Stomach (tissue), 9 donors: ENCODE results near the gene TLL2. TPM values are rescaled to one million over a fixed set of nuclear protein-coding genes. Genes with fewer than 3 reads are reported as not detected.

Source experiments
- DNase-seq, 2 donors: peaks; one replicate each; pipeline versions ENCODE4 v3.0.0 to v3.0.0-alpha.2; 2013 to 2019
- H3K27ac ChIP-seq, 5 donors: fragments of 200-600 bp in 4 of 5; sonication (generic) in 4 of 5; one replicate each; pipeline ENCODE4 v1.5.1; 2013 to 2019; ENCODE audit warnings: mild to moderate bottlenecking in 1 of 5, moderate library complexity in 1 of 5
- H3K27me3 ChIP-seq, 3 donors: fragments of 200-600 bp; sonication (generic); one replicate each; pipeline ENCODE4 v1.5.1; 2017 to 2019; ENCODE audit warnings: mixed run types in 1 of 3
- H3K36me3 ChIP-seq, 4 donors: fragments of 200-600 bp; sonication (generic); 1 replicate in 3 of 4; 2 replicates in 1 of 4; pipeline ENCODE4 v1.5.1; 2016 to 2019
- H3K4me1 ChIP-seq, 4 donors: fragments of 200-600 bp; sonication (generic); one replicate each; pipeline ENCODE4 v1.5.1; 2016 to 2019
- H3K4me3 ChIP-seq, 4 donors: fragments of 200-600 bp; sonication (generic) in 3 of 4; one replicate each; pipeline ENCODE4 v1.5.1; 2016 to 2019; ENCODE audit warnings: mild to moderate bottlenecking in 1 of 4
- H3K9me3 ChIP-seq, 4 donors: fragments of 200-600 bp; sonication (generic); one replicate each; pipeline ENCODE4 v1.5.1; 2016 to 2019
- CTCF ChIP-seq, 7 experiments: fragments of 450-650 bp in 4 of 7; fragments of 200-600 bp in 3 of 7; sonication (generic) in 3 of 7; IDR thresholded peaks; one replicate each; pipeline ENCODE4 v1.5.1; 2016 to 2019; ENCODE audit warnings: antibody characterized with exemption in 7 of 7, control low read depth in 2 of 7, mild to moderate bottlenecking in 1 of 7
- EP300 ChIP-seq: sonication (generic); formaldehyde crosslinking; IDR thresholded peaks from one replicate; pipeline ENCODE4 v1.6.1; 2017; ENCODE audit warnings: antibody characterized with exemption
- POLR2A ChIP-seq, 4 donors: fragments of 450-650 bp; IDR thresholded peaks; one replicate each; pipeline ENCODE4 v1.6.1; 2016; ENCODE audit warnings: antibody characterized with exemption in 4 of 4, control low read depth in 2 of 4, mild to moderate bottlenecking in 1 of 4, moderate library complexity in 1 of 4
- POLR2AphosphoS5 ChIP-seq, 3 donors: sonication (generic); formaldehyde crosslinking; IDR thresholded peaks; one replicate each; pipeline ENCODE4 v1.6.1; 2016; ENCODE audit warnings: antibody characterized with exemption in 3 of 3
- WGBS, 5 donors: extraction: QIAGEN DNeasy Blood & Tissue Kit in 3 of 5; methylation state at CpG; one replicate each; pipeline versions ENCODE4 v1.1.5 to v1.1.7; 2013 to 2018; 5-methylcytosine and 5-hydroxymethylcytosine counted together
- intact Hi-C: fragments of 100-400 bp; cut with DNase I; formaldehyde crosslinking; loops from one replicate; pipeline ENCODE4 v1.15.1; 2023; ENCODE audit warnings: low total_unique reads
- polyA plus RNA-seq, 3 donors: library from polyadenylated mRNA; stranded (reverse); fragments of 200-250 nt; gene quantifications; one replicate each; pipeline ENCODE4 v1.2.3, GENCODE V29; 2013
- total RNA-seq, 5 donors: library from RNA; depleted of rRNA; stranded (reverse); fragments of >200 nt; gene quantifications; one replicate each; pipeline versions ENCODE4 v1.1.0 to v1.2.3, GENCODE V29; 2014 to 2016
- donor health status: healthy with polysubstance abuse.
- donor health status: Bipolar disorder and iron deficiency.
- donor health status: healthy.

TLL2 gene
- total and polyA plus RNA-seq, 8 donors, result 0.37 to 1.4 (median 0.57) TPM; not detected in 2

GRCh38 chr10:96352027-96352426, 161.7 kb downstream of the TLL2 start:
- Histone ChIP-seq H3K9me3 (no peaks in the 10 kb centered on the region), H3K4me3 (no peak overlapping the region), H3K27ac (no peak overlapping the region), H3K27me3 (peaks cover 0 to 6% (median 2%) of the 10 kb centered on the region in 3 donors), H3K4me1 (no peaks in the 10 kb centered on the region), H3K36me3 (no peaks in the 10 kb centered on the region)
- no peak for DNase-seq
- no peak for TF ChIP-seq POLR2A (IDR thresholded peaks at IDR 0.05)
- no peak for TF ChIP-seq POLR2AphosphoS5 (IDR thresholded peaks at IDR 0.05)
- TF ChIP-seq CTCF (IDR thresholded peaks at IDR 0.05), result no peak
- no peak for TF ChIP-seq EP300
- intact Hi-C loops, result no loop called here

- 87 to 96% (median 89%) methylated on average over 1 of the region's 1 CpG for WGBS, 5 donors
- no peak overlapping the region for H3K27ac ChIP-seq
- H3K36me3 ChIP-seq, result no peaks in the 10 kb centered on the region
- TF ChIP-seq POLR2AphosphoS5 (IDR thresholded peaks at IDR 0.05) (no peak), POLR2A (IDR thresholded peaks at IDR 0.05) (no peak), CTCF (IDR thresholded peaks at IDR 0.05) (no peak), EP300 (no peak)
- no peak overlapping the region for H3K4me3 ChIP-seq
- no peaks in the 10 kb centered on the region for H3K27me3 ChIP-seq
- H3K4me1 ChIP-seq, result no peaks in the 10 kb centered on the region
- intact Hi-C loops, result no loop called here
- no peak for DNase-seq
- H3K9me3 ChIP-seq, result peaks cover 0 to 11% (median 7%) of the 10 kb centered on the region in 4 donors
Observed at GRCh38 chr10:96346295-96346694, 167.4 kb downstream of the TLL2 start.

GRCh38 chr10:96345222-96345621, 168.5 kb downstream of the TLL2 start:
- Histone ChIP-seq H3K4me3 (no peak overlapping the region), H3K27me3 (no peaks in the 10 kb centered on the region), H3K9me3 (peaks cover 0 to 11% (median 7%) of the 10 kb centered on the region in 4 donors), H3K36me3 (no peaks in the 10 kb centered on the region), H3K4me1 (no peaks in the 10 kb centered on the region), H3K27ac (no peak overlapping the region)
- intact Hi-C loops, result no loop called here
- no peak for TF ChIP-seq POLR2AphosphoS5 (IDR thresholded peaks at IDR 0.05)
- no peak for TF ChIP-seq CTCF (IDR thresholded peaks at IDR 0.05)
- TF ChIP-seq POLR2A (IDR thresholded peaks at IDR 0.05), result no peak
- TF ChIP-seq EP300, result no peak
- 33 to 52% (median 44%) methylated on average over 2 of the region's 2 CpGs for WGBS, 5 donors
- DNase-seq, result no peak

- 95 to 98% (median 97%) methylated on average over 4 of the region's 4 CpGs for WGBS, 5 donors
- TF ChIP-seq CTCF (IDR thresholded peaks at IDR 0.05), result no peak
- no peak for TF ChIP-seq POLR2AphosphoS5 (IDR thresholded peaks at IDR 0.05)
- no peak for TF ChIP-seq POLR2A (IDR thresholded peaks at IDR 0.05)
- no peak for TF ChIP-seq EP300
- Histone ChIP-seq H3K27ac (no peak overlapping the region), H3K9me3 (peaks cover 0 to 11% (median 7%) of the 10 kb centered on the region in 4 donors), H3K4me1 (no peaks in the 10 kb centered on the region), H3K36me3 (no peaks in the 10 kb centered on the region), H3K27me3 (no peaks in the 10 kb centered on the region), H3K4me3 (no peak overlapping the region)
- intact Hi-C loops, result no loop called here
- no peak for DNase-seq
Observed at GRCh38 chr10:96344178-96344577, 169.5 kb downstream of the TLL2 start.
